IMR-90 (cell line): ENCODE results near the gene PPP5C. TPM values are rescaled to one million over a fixed set of nuclear protein-coding genes. Genes with fewer than 3 reads are reported as not detected.

Source experiments
- ATAC-seq: fragments of 200-7000 bp; cut with Tn5 transposase; 2 replicates; pipeline ENCODE4 v1.9.1; 2020; ENCODE audit warnings: low read depth, mild to moderate bottlenecking, moderate library complexity
- BruUV-seq: library from RNA; stranded (reverse); fragments of 400-500 nt; replicated peaks from 2 replicates; lab custom pipeline; 2021; lab: Mats Ljungman, UMichigan
- CTCF ChIA-PET: fragments of 300-600 bp; formaldehyde crosslinking; extraction: SDS; loops from one replicate; lab custom pipeline; 2021; ENCODE audit warnings: antibody characterized with exemption; lab: Yijun Ruan, JAX
- POLR2A ChIA-PET: fragments of 300-600 bp; sonication (Branson Sonifier 250); formaldehyde crosslinking; loops from one replicate; lab custom pipeline; 2022; ENCODE audit warnings: antibody characterized with exemption; ENCODE audit not compliant: unreplicated experiment; lab: Charles Lee
- DNase-seq: peaks from one replicate; pipeline ENCODE4 v3.0.0; 2013
- H2AFZ ChIP-seq: replicated peaks from 2 replicates; pipeline ENCODE3; 2013; ENCODE audit warnings: low read length, mild to moderate bottlenecking; ENCODE audit not compliant: poor library complexity
- H2AK5ac ChIP-seq: 2 replicates; pipeline ENCODE4 v1.6.1; 2013; ENCODE audit warnings: low read depth, low read length, inconsistent platforms
- H2AK9ac ChIP-seq: replicated peaks from 2 replicates; pipeline ENCODE3; 2013; ENCODE audit warnings: mild to moderate bottlenecking, low read depth, low read length, moderate library complexity; ENCODE audit not compliant: poor library complexity
- H2BK120ac ChIP-seq: 2 replicates; pipeline ENCODE4 v1.6.1; 2013; ENCODE audit warnings: low read depth, low read length, inconsistent platforms
- H2BK15ac ChIP-seq: 3 replicates; pipeline ENCODE4 v1.6.1; 2013; ENCODE audit warnings: low read depth, low read length, inconsistent platforms
- H2BK20ac ChIP-seq: 2 replicates; pipeline ENCODE4 v1.6.1; 2013; ENCODE audit warnings: low read depth, mild to moderate bottlenecking, inconsistent platforms, low read length, moderate library complexity
- H2BK5ac ChIP-seq: 2 replicates; pipeline ENCODE4 v1.6.1; 2013; ENCODE audit warnings: mild to moderate bottlenecking, low read depth, low read length, inconsistent platforms; ENCODE audit not compliant: poor library complexity, severe bottlenecking
- H3K14ac ChIP-seq: replicated peaks from 2 replicates; pipeline ENCODE4 v1.6.1; 2013; ENCODE audit warnings: low read depth, low read length, inconsistent platforms
- H3K18ac ChIP-seq: 2 replicates; pipeline ENCODE4 v1.6.1; 2013; ENCODE audit warnings: low read depth, low read length, control low read depth
- H3K23ac ChIP-seq: 2 replicates; pipeline ENCODE4 v1.6.1; 2013; ENCODE audit warnings: low read depth, low read length, inconsistent platforms
- H3K27ac ChIP-seq: 2 replicates; pipeline ENCODE4 v1.5.1; 2013; ENCODE audit warnings: mild to moderate bottlenecking, control low read depth, low read length; ENCODE audit not compliant: insufficient read depth
- H3K27me3 ChIP-seq: 2 replicates; pipeline ENCODE4 v1.6.1; 2013; ENCODE audit warnings: low read length; ENCODE audit not compliant: control insufficient read depth, insufficient read depth
- H3K36me3 ChIP-seq: 2 replicates; pipeline ENCODE4 v1.6.1; 2013; ENCODE audit warnings: low read length, mixed read lengths; ENCODE audit not compliant: control insufficient read depth, insufficient read depth
- H3K4ac ChIP-seq: 2 replicates; pipeline ENCODE4 v1.6.1; 2013; ENCODE audit warnings: low read depth, low read length, inconsistent platforms
- H3K4me1 ChIP-seq: 2 replicates; pipeline ENCODE4 v1.6.1; 2013; ENCODE audit warnings: low read length, mixed read lengths; ENCODE audit not compliant: control insufficient read depth, insufficient read depth
- H3K4me2 ChIP-seq: 2 replicates; pipeline ENCODE4 v1.6.1; 2013; ENCODE audit warnings: low read depth, mild to moderate bottlenecking, control low read depth, low read length, moderate library complexity
- H3K4me3 ChIP-seq: 2 replicates; pipeline ENCODE4 v1.5.1; 2013; ENCODE audit warnings: low read depth, mild to moderate bottlenecking, control low read depth, low read length, moderate library complexity; ENCODE audit not compliant: insufficient read depth
- H3K56ac ChIP-seq: 2 replicates; pipeline ENCODE4 v1.6.1; 2013; ENCODE audit warnings: low read length, inconsistent platforms; ENCODE audit not compliant: insufficient read depth; ENCODE audit errors: extremely low read depth
- H3K79me1 ChIP-seq, 2 experiments: 2 replicates each; pipeline ENCODE4 v1.6.1; 2013; ENCODE audit warnings: low read length in 2 of 2, inconsistent platforms in 1 of 2, low read depth in 1 of 2
- H3K9ac ChIP-seq: 2 replicates; pipeline ENCODE4 v1.6.1; 2013; ENCODE audit warnings: low read depth, low read length, control low read depth
- H3K9me1 ChIP-seq: 2 replicates; pipeline ENCODE4 v1.6.1; 2013; ENCODE audit warnings: low read length, inconsistent platforms; ENCODE audit not compliant: insufficient read depth
- H3K9me3 ChIP-seq: 2 replicates; pipeline ENCODE4 v1.6.1; 2013; ENCODE audit warnings: low read length; ENCODE audit not compliant: control insufficient read depth, insufficient read depth
- H4K20me1 ChIP-seq: 2 replicates; pipeline ENCODE4 v1.6.1; 2013; ENCODE audit warnings: low read length, inconsistent platforms; ENCODE audit not compliant: insufficient read depth
- H4K5ac ChIP-seq: 2 replicates; pipeline ENCODE4 v1.6.1; 2013; ENCODE audit warnings: mild to moderate bottlenecking, low read depth, low read length, control low read depth
- H4K8ac ChIP-seq, 2 experiments: 2 replicates each; pipeline ENCODE4 v1.6.1; 2013; ENCODE audit warnings: low read depth in 2 of 2, low read length in 2 of 2, control low read depth in 1 of 2, inconsistent platforms in 1 of 2
- H4K91ac ChIP-seq: 2 replicates; pipeline ENCODE4 v1.6.1; 2013; ENCODE audit warnings: low read depth, low read length, inconsistent platforms; ENCODE audit not compliant: insufficient read depth
- CEBPB ChIP-seq: IDR thresholded peaks from 2 replicates; pipeline ENCODE4 v1.6.1; 2012; ENCODE audit warnings: low read depth, low read length, improper control_type of control experiment
- CHD1 ChIP-seq: IDR thresholded peaks from 2 replicates; pipeline ENCODE4 v1.6.1; 2012; ENCODE audit warnings: low read depth, low read length, improper control_type of control experiment
- CTCF ChIP-seq: conservative IDR thresholded peaks from 2 replicates; pipeline ENCODE4 v1.5.1; 2012; ENCODE audit warnings: mild to moderate bottlenecking, low read depth, low read length, improper control_type of control experiment
- ELK1 ChIP-seq: fragments of 150-350 bp; IDR thresholded peaks from 2 replicates; pipeline ENCODE4 v1.6.1; 2016; ENCODE audit warnings: low read depth, mild to moderate bottlenecking, low read length, moderate library complexity, borderline replicate concordance
- MAFK ChIP-seq: IDR thresholded peaks from 2 replicates; pipeline ENCODE4 v1.6.1; 2012; ENCODE audit warnings: low read depth, low read length, improper control_type of control experiment
- MAZ ChIP-seq: IDR thresholded peaks from 2 replicates; pipeline ENCODE4 v1.6.1; 2012; ENCODE audit warnings: low read depth, mild to moderate bottlenecking, low read length, improper control_type of control experiment, moderate library complexity, borderline replicate concordance
- MXI1 ChIP-seq: IDR thresholded peaks from 2 replicates; pipeline ENCODE4 v1.6.1; 2012; ENCODE audit warnings: low read depth, mild to moderate bottlenecking, low read length, moderate library complexity, borderline replicate concordance
- NFE2L2 ChIP-seq: fragments of 150-350 bp; IDR thresholded peaks from 2 replicates; pipeline ENCODE4 v1.6.1; 2016; ENCODE audit warnings: low read depth, mild to moderate bottlenecking, low read length
- POLR2A ChIP-seq: IDR thresholded peaks from 2 replicates; pipeline ENCODE4 v1.6.1; 2012; ENCODE audit warnings: mild to moderate bottlenecking, low read depth, low read length
- RAD21 ChIP-seq: IDR thresholded peaks from 2 replicates; pipeline ENCODE4 v1.6.1; 2012; ENCODE audit warnings: low read length, improper control_type of control experiment
- RCOR1 ChIP-seq: IDR thresholded peaks from 2 replicates; pipeline ENCODE4 v1.6.1; 2012; ENCODE audit warnings: mild to moderate bottlenecking, low read length, improper control_type of control experiment; ENCODE audit not compliant: insufficient replicate concordance
- SMC3 ChIP-seq: fragments of 150-350 bp; IDR thresholded peaks from 2 replicates; pipeline ENCODE4 v1.6.1; 2016; ENCODE audit warnings: low read depth, mild to moderate bottlenecking, antibody characterized with exemption, low read length, moderate library complexity
- USF2 ChIP-seq: fragments of 150-350 bp; IDR thresholded peaks from 2 replicates; pipeline ENCODE4 v1.6.1; 2017; ENCODE audit warnings: mild to moderate bottlenecking, antibody characterized with exemption, low read length, low read depth
- WGBS, 2 experiments: methylation state at CpG; one replicate each; pipeline versions ENCODE4 v1.1.5 to v1.1.7; 2013; ENCODE audit warnings: missing lambda C conversion rate in 2 of 2; ENCODE audit not compliant: insufficient read length in 1 of 2; ENCODE audit errors: extremely low coverage in 2 of 2; 5-methylcytosine and 5-hydroxymethylcytosine counted together
- dilution Hi-C: fragments of 300-500 bp; cut with HindIII; formaldehyde crosslinking; loops from one replicate; pipeline ENCODE4 v1.14.3; 2018; ENCODE audit warnings: low sequenced_read_pairs; ENCODE audit not compliant: unreplicated experiment
- in situ Hi-C: fragments of 300-500 bp; cut with MboI; formaldehyde crosslinking; loops from 3 replicates; pipeline ENCODE4 v1.14.3; 2019; ENCODE audit warnings: low sequenced_read_pairs, inconsistent platforms, mixed read lengths
- intact Hi-C: fragments of 100-400 bp; cut with micrococcal nuclease; formaldehyde crosslinking; loops from 2 replicates; pipeline ENCODE4 v1.10.0; 2022
- polyA plus RNA-seq, 3 experiments: library from polyadenylated mRNA; depleted of rRNA; stranded (reverse); fragments of >200 nt; gene quantifications; 2 replicates each; pipeline ENCODE4 v1.2.3, GENCODE V29; 2012; ENCODE audit warnings: low replicate concordance in 1 of 3
- total RNA-seq: library from RNA; depleted of rRNA; stranded (reverse); fragments of >200 nt; gene quantifications from 2 replicates; pipeline ENCODE4 v1.2.3, GENCODE V29; 2012

PPP5C gene
- total and polyA plus RNA-seq, 2 of the 4 experiments (the other 2 are of a cell fraction), result 80.5 to 128 TPM

- H2BK20ac ChIP-seq, result no peak overlapping the region
- H3K18ac ChIP-seq, result no peak overlapping the region
- H3K9me1 ChIP-seq, result peaks cover 5% of the 10 kb centered on the region; the same call in 1 of the 2 replicates
- no peak overlapping the region for H3K14ac ChIP-seq
- WGBS, 2 experiments, result no CpG with 5 or more reads among the region's 2 CpGs
- in situ Hi-C loops (no loop called here), dilution Hi-C loops (no loop called here), intact Hi-C loops (no loop called here)
- no peak overlapping the region for H4K91ac ChIP-seq
- H4K8ac ChIP-seq, result no peak overlapping the region
- BruUV-seq, result no TSS peak
- no peak overlapping the region for H2BK120ac ChIP-seq
- H3K27ac ChIP-seq, result no peak overlapping the region
- H3K4me2 ChIP-seq, result no peak overlapping the region
- no peaks in the 10 kb centered on the region for H3K9me3 ChIP-seq
- H3K79me1 ChIP-seq, result peaks cover 13 to 62% of the 10 kb centered on the region in 2 experiments; a peak in 3 of 4 replicates
- TF ChIP-seq RCOR1 (no peak), MAZ (no peak), POLR2A (no peak), MAFK (no peak), RAD21 (no peak), CEBPB (no peak), ELK1 (no peak), CTCF (no peak), SMC3 (no peak), NFE2L2 (no peak), CHD1 (no peak), MXI1 (no peak), USF2 (no peak)
- H3K23ac ChIP-seq, result no peak overlapping the region
- H3K56ac ChIP-seq, result no peak overlapping the region
- ATAC-seq, result no peak
- no peak overlapping the region for H3K4me3 ChIP-seq
- peaks cover 6% of the 10 kb centered on the region; the same call in 1 of the 2 replicates for H4K20me1 ChIP-seq
- no peak overlapping the region for H2AK9ac ChIP-seq
- peak; percentile 38 for DNase-seq
- no peak overlapping the region for H2AK5ac ChIP-seq
- CTCF ChIA-PET, result no interaction called here
- no peak overlapping the region for H4K5ac ChIP-seq
- H3K36me3 ChIP-seq, result peaks cover 21% of the 10 kb centered on the region
- no peak overlapping the region for H3K4ac ChIP-seq
- no peaks in the 10 kb centered on the region for H3K27me3 ChIP-seq
- H3K4me1 ChIP-seq, result peaks cover 3% of the 10 kb centered on the region
- H2BK5ac ChIP-seq, result no peak overlapping the region
- no peak overlapping the region for H2AFZ ChIP-seq
- POLR2A ChIA-PET, result interaction anchor here (0.6 kb wide), 1 partner anchor 19 kb away, joined by 3 read pairs; no protein-coding TSS in a partner anchor
- H2BK15ac ChIP-seq, result no peak overlapping the region
- no peak overlapping the region for H3K9ac ChIP-seq
Measured at GRCh38 chr19:46361915-46362314, 15.0 kb downstream of the PPP5C start.
